GM23248 (cell line): ENCODE data around the gene CMTM1. TPM values are rescaled to one million over a fixed set of nuclear protein-coding genes. Genes with fewer than 3 reads are reported as not detected.

Experiments
- DNase-seq: peaks from one replicate; pipeline ENCODE4 v3.0.0-alpha.2; 2015
- H2AFZ ChIP-seq: fragments of 200-600 bp; sonication (generic); 2 replicates; pipeline ENCODE4 v1.6.1; 2016; ENCODE audit warnings: antibody characterized with exemption
- H3F3A ChIP-seq: fragments of 200-600 bp; sonication (generic); 2 replicates; pipeline ENCODE4 v1.6.1; 2016; ENCODE audit warnings: mild to moderate bottlenecking, antibody characterized with exemption, mixed run types; ENCODE audit not compliant: insufficient read depth
- H3K27ac ChIP-seq: fragments of 200-600 bp; sonication (generic); 2 replicates; pipeline ENCODE4 v1.5.1; 2016; ENCODE audit warnings: mild to moderate bottlenecking
- H3K27me3 ChIP-seq: fragments of 200-600 bp; sonication (generic); replicated peaks from 2 replicates; pipeline ENCODE4 v1.6.1; 2016; ENCODE audit warnings: mild to moderate bottlenecking; ENCODE audit not compliant: insufficient read depth
- H3K36me3 ChIP-seq: fragments of 200-600 bp; sonication (generic); 2 replicates; pipeline ENCODE4 v1.6.1; 2016; ENCODE audit warnings: low read depth, mild to moderate bottlenecking
- H3K4me1 ChIP-seq: fragments of 200-600 bp; sonication (generic); 2 replicates; pipeline ENCODE4 v1.6.1; 2016; ENCODE audit warnings: mild to moderate bottlenecking; ENCODE audit not compliant: insufficient read depth
- H3K4me2 ChIP-seq: fragments of 200-600 bp; sonication (generic); one replicate; pipeline ENCODE4 v1.6.1; 2016; ENCODE audit warnings: mild to moderate bottlenecking; ENCODE audit not compliant: unreplicated experiment
- H3K4me3 ChIP-seq: fragments of 200-600 bp; sonication (generic); 2 replicates; pipeline ENCODE4 v1.5.1; 2016; ENCODE audit warnings: mild to moderate bottlenecking
- H3K79me2 ChIP-seq: fragments of 200-600 bp; sonication (generic); 2 replicates; pipeline ENCODE4 v1.6.1; 2016; ENCODE audit warnings: mild to moderate bottlenecking; ENCODE audit not compliant: insufficient read depth
- H3K9ac ChIP-seq: fragments of 200-600 bp; sonication (generic); 2 replicates; pipeline ENCODE4 v1.6.1; 2016; ENCODE audit warnings: mild to moderate bottlenecking
- H3K9me2 ChIP-seq: fragments of 200-600 bp; sonication (generic); 2 replicates; pipeline ENCODE4 v1.6.1; 2016; ENCODE audit warnings: mixed run types, mild to moderate bottlenecking, moderate library complexity; ENCODE audit not compliant: insufficient read depth
- H3K9me3 ChIP-seq: fragments of 200-600 bp; sonication (generic); one replicate; pipeline ENCODE4 v1.6.1; 2017; ENCODE audit warnings: low read depth
- H4K20me1 ChIP-seq: fragments of 200-600 bp; sonication (generic); 2 replicates; pipeline ENCODE4 v1.6.0; 2016; ENCODE audit not compliant: insufficient read depth
- EZH2 ChIP-seq: fragments of 200-600 bp; sonication (generic); IDR thresholded peaks from 2 replicates; pipeline ENCODE4 v1.6.1; 2018; ENCODE audit warnings: antibody characterized with exemption, mild to moderate bottlenecking; ENCODE audit not compliant: insufficient read depth, poor library complexity, severe bottlenecking
- EZH2phosphoT487 ChIP-seq: fragments of 200-600 bp; sonication (generic); IDR thresholded peaks from 2 replicates; pipeline ENCODE4 v1.6.1; 2018; ENCODE audit warnings: antibody characterized with exemption, moderate library complexity, mild to moderate bottlenecking, low read depth; ENCODE audit not compliant: insufficient read depth
- WGBS, 2 experiments: methylation state at CpG; one replicate each; pipeline ENCODE4 v1.1.6; 2015 to 2017; ENCODE audit warnings: low lambda C conversion rate in 2 of 2, low coverage in 1 of 2; ENCODE audit errors: missing lambda C conversion rate in 2 of 2; 5-methylcytosine and 5-hydroxymethylcytosine counted together
- in situ Hi-C: fragments of 300-500 bp; cut with MboI; formaldehyde crosslinking; loops from 2 replicates; pipeline ENCODE4 v1.15.0; 2020
- polyA plus RNA-seq: library from polyadenylated mRNA; unstranded; fragments of >200 nt; fragmentation: Nextera tagmentation; extraction: Ambion mirVana; gene quantifications from 2 replicates; pipeline ENCODE4 v1.2.1, GENCODE V29; 2016
- total RNA-seq: library from RNA; depleted of rRNA; stranded (reverse); fragments of >200 nt; shearing (Covaris generic); gene quantifications from 2 replicates; pipeline ENCODE4 v1.2.3, GENCODE V29; 2014

Gene CMTM1
- total and polyA plus RNA-seq, 2 experiments from 2014 or later, result 3.1 to 6.8 TPM

- peak; percentile 34 for DNase-seq
- H3F3A ChIP-seq, result peaks cover 14% of the 10 kb centered on the region
- peaks cover 10% of the 10 kb centered on the region for H3K27me3 ChIP-seq
- in situ Hi-C loops, result no loop called here
- no peaks in the 10 kb centered on the region for H3K9me3 ChIP-seq
- no peaks in the 10 kb centered on the region for H3K79me2 ChIP-seq
- H3K27ac ChIP-seq, result no peak overlapping the region
- no peak overlapping the region for H3K9ac ChIP-seq
- no peak overlapping the region for H3K4me3 ChIP-seq
- H3K36me3 ChIP-seq, result no peaks in the 10 kb centered on the region
- no peaks in the 10 kb centered on the region for H4K20me1 ChIP-seq
- H3K4me1 ChIP-seq, result peaks cover 12% of the 10 kb centered on the region
- WGBS, 2 experiments, result 68 to 73% methylated on average over 5 of the region's 5 CpGs
- H3K4me2 ChIP-seq, result no peak overlapping the region
- TF ChIP-seq EZH2phosphoT487 (no peak), EZH2 (no peak)
- H3K9me2 ChIP-seq, result no peaks in the 10 kb centered on the region
- no peak overlapping the region for H2AFZ ChIP-seq
These were observed 10.1 kb downstream of the CMTM1 start for GRCh38 chr16:66576296-66576695.

- H3K9me3 ChIP-seq, result no peaks in the 10 kb centered on the region
- H2AFZ ChIP-seq, result peak within 1 kb of the TSS; percentile 30; the same call in 1 of the 2 replicates
- peak within 1 kb of the TSS; percentile 24 for H3K4me2 ChIP-seq
- no peaks in the 10 kb centered on the region for H4K20me1 ChIP-seq
- peaks cover 10% of the 10 kb centered on the region for H3K27me3 ChIP-seq
- no peak within 1 kb of the TSS for H3K27ac ChIP-seq
- H3K4me3 ChIP-seq, result peak within 1 kb of the TSS; percentile 16; the same call in 1 of the 2 replicates
- H3K36me3 ChIP-seq, result no peaks in the 10 kb centered on the region
- no peaks in the 10 kb centered on the region for H3K9me2 ChIP-seq
- peaks cover 19% of the 10 kb centered on the region for H3K4me1 ChIP-seq
- H3F3A ChIP-seq, result peaks cover 21% of the 10 kb centered on the region
- DNase-seq, result peak; percentile 19
- H3K79me2 ChIP-seq, result no peaks in the 10 kb centered on the region
- 30 to 33% methylated on average over 73 to 77 of the region's 77 CpGs for WGBS, 2 experiments
- no peak within 1 kb of the TSS for H3K9ac ChIP-seq
- TF ChIP-seq EZH2 (no peak), EZH2phosphoT487 (no peak)
- in situ Hi-C loops, result no loop called here
These were observed 12.7 kb downstream of the CMTM1 start, which contains the start of gene CMTM2 for GRCh38 chr16:66578651-66579531. TSS of gene CMTM2 (plus strand) at chr16:66579463. CDS start at chr16:66579608, 145 bp downstream.

DNA sequence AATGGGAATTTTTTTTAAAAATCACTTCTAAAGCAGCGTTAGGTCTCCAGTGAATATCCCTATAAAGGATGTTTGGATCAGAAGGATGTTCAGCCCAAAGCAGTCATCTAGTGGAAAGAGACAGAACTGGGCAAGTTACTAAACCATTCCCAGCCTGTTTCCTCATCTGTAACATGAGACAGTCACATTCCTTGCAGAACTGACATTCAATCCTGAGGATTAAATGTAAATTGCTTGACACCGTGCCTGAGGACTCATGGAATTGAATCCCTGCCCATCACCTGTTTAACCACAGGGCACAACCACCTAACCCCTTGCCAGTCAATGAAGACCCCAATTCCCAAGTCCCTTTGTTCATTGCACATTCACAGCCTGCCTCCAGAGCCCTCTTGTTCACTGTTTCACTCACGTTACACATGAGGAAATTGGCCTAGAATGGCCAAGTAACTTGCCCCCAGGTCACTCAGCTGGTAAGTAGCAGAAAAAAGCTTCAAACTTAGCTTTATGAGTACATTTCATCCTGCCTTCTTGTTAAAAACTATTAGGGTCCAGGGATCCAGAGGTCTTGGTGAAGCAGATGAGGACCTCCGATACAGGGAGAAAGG lies 14.5 kb downstream of the CMTM1 start:
- 0 out of 2 replicates have a peak overlapping the region, but pooled peaks have one; percentile 6 for H3K27ac ChIP-seq
- TF ChIP-seq EZH2 (no peak), EZH2phosphoT487 (no peak)
- no peak overlapping the region for H3K4me3 ChIP-seq
- no peaks in the 10 kb centered on the region for H3K9me3 ChIP-seq
- H3K27me3 ChIP-seq, result peaks cover 10% of the 10 kb centered on the region
- in situ Hi-C loops, result no loop called here
- peaks cover 21% of the 10 kb centered on the region for H3F3A ChIP-seq
- no peaks in the 10 kb centered on the region for H4K20me1 ChIP-seq
- peaks cover 19% of the 10 kb centered on the region for H3K4me1 ChIP-seq
- H3K4me2 ChIP-seq, result no peak overlapping the region
- no peak overlapping the region for H3K9ac ChIP-seq
- WGBS, 2 experiments, result 62 to 72% methylated on average over 4 of the region's 4 CpGs
- DNase-seq, result peak; percentile 82
- no peaks in the 10 kb centered on the region for H3K36me3 ChIP-seq
- no peaks in the 10 kb centered on the region for H3K9me2 ChIP-seq
- H2AFZ ChIP-seq, result no peak overlapping the region
- no peaks in the 10 kb centered on the region for H3K79me2 ChIP-seq

- Histone ChIP-seq H3K79me2 (no peaks in the 10 kb centered on the region), H3K4me2 (peak overlapping the region; percentile 5), H3K27ac (0 out of 2 replicates have a peak overlapping the region, but pooled peaks have one; percentile 6), H3K4me3 (no peak overlapping the region), H3K4me1 (peaks cover 19% of the 10 kb centered on the region), H3K9me2 (no peaks in the 10 kb centered on the region), H3K9me3 (no peaks in the 10 kb centered on the region), H4K20me1 (no peaks in the 10 kb centered on the region), H3K36me3 (no peaks in the 10 kb centered on the region), H3K9ac (no peak overlapping the region), H2AFZ (no peak overlapping the region), H3K27me3 (peaks cover 10% of the 10 kb centered on the region), H3F3A (peaks cover 21% of the 10 kb centered on the region)
- TF ChIP-seq EZH2phosphoT487 (no peak), EZH2 (no peak)
- WGBS, 2 experiments, result 91 to 95% methylated on average over 3 of the region's 3 CpGs
- in situ Hi-C loops, result no loop called here
- peak; percentile 48 for DNase-seq
These were observed 15.2 kb downstream of the CMTM1 start for GRCh38 chr16:66581246-66581952.
